Stimulated activated CD8-positive, alpha-beta memory T cell treated with anti-CD3 and anti-CD28 coated beads, Interleukin-12 subunit alpha, Interleukin-12 subunit beta, amount 100 ng/mL, for 4 hours (primary cell): Measurements from ENCODE around the gene GDF2.

Experiments
- DNase-seq: peaks from one replicate; pipeline ENCODE4 v3.0.0-alpha.2; 2020; ENCODE audit warnings: low read depth

GDF2 gene

GRCh38 chr10:47322300-47323061 is at the start of gene GDF2:
Gene GDF2, plus strand, starts transcription at chr10:47322454. Its CDS starts 215 bp downstream, at chr10:47322669.
- no peak for DNase-seq

GRCh38 chr10:47276071-47276470 is 46.2 kb upstream of the GDF2 start:
- DNase-seq, result no peak

- no peak for DNase-seq
Measured at GRCh38 chr10:47276576-47277351, 45.5 kb upstream of the GDF2 start.

DNA sequence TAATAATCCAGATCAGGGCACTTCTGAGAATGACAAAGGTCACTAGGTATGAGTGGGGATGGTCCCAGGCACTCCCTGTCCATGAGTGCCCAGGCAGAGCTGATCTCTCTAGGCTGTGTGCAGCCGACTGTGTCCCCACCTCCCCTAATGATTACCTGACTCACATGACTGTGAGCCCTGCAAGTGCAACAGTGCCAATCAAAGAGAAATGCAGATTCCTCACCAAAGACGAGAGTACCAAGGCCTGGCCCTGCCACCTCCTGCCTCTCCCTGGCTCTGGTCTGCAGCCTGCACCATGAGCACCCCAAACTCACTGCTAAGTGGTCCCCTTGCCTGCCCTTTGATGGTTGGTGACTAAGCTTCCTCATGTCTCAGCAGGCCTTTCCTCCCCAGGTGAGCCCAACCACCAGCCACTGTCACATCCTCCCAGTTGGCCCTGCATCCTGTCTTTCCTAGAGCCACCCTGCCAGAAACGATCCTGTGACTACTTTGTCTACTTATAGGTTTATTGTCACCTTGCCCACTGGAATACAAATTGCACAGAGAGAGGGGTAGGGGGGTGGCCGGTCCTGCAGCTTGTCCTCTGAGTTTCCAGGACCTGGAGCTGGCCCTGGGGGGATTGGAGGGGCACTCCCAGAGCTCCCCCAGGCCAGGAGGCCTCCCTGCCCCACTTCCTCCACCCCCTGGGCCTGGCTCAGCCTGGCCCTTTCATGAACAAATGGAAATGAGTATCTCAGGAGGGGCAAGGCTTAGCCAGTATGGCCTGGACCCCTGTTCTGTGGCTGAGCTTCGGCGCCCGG is 44.7 kb upstream of the GDF2 start:
- DNase-seq, result no peak

DNA sequence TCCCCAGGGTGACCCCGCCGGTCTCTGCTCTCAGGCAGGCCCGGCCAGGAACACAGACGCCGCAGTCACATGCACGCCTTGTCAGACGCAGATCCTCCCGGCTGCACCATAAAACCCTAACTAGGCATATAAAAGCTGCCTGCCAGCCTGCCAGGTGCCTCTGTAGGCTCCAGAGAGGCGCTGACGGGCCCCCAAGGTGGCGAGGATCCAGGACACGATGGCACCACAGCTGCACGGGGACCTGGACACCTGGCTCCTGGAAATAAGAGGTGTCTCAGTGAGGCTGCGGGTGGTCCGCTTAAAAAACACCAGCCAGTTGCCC is 44.1 kb upstream of the GDF2 start:
- DNase-seq, result no peak

GRCh38 chr10:47278720-47279119 is 43.5 kb upstream of the GDF2 start:
- DNase-seq, result no peak

DNA sequence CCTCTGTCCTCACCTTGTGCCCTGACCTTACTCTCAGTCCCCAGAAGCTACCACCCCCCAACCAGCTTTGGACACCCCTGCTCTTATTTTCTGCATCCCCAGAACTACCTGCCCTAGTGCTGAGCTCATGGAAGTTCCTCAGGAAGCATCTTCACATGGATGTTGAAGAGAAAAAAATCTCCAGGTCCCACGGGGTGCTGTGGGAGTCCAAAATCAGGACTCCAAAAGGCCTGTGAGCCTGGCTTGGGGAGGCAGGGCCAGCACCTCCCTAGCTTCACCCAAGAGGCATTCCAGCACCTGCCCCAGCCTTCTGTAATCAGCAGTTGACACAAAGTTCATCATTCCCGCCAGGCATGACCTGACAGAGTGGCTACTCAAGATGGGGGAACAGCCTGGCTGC is 43.0 kb upstream of the GDF2 start:
- DNase-seq, result no peak

DNA sequence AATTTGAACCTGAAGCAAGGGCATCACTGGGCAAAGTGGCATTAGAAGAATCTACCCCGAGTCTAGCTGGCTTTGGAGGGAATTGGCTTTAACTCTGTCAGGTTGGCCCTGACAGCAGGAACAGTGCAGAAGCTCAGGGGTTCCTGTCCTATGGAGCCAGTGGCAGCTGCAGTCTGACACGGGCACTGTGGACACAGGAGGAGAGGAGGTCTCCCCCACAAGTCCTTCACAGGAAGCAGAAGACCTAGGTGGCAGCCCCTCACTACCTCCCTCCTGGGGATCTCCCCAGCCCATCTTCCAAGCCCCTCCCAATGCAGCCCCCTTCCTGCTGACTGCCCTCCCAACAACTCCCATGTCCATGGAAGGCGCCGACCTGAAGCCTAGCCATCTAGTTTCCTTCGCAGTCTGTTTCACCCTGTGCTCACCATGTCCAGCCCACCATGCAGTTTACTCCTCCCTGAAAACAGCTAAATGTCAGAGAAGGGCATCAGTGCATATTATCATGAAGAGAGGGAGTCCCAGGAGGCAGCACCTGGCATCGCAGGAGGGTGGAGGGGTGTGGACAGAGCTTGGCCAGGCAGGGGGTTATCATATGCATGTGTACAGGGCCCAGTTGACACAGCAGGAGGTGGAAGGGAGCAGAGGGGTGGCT is 40.1 kb upstream of the GDF2 start:
- no peak for DNase-seq

- DNase-seq, result no peak
Measured at GRCh38 chr10:47282657-47283018, 39.6 kb upstream of the GDF2 start.

GRCh38 chr10:47283101-47283630 is 39.1 kb upstream of the GDF2 start:
- DNase-seq, result no peak

GRCh38 chr10:47283848-47284247 is 38.4 kb upstream of the GDF2 start:
- DNase-seq, result no peak

- DNase-seq, result no peak
Measured at GRCh38 chr10:47285381-47286115, 36.7 kb upstream of the GDF2 start.

DNA sequence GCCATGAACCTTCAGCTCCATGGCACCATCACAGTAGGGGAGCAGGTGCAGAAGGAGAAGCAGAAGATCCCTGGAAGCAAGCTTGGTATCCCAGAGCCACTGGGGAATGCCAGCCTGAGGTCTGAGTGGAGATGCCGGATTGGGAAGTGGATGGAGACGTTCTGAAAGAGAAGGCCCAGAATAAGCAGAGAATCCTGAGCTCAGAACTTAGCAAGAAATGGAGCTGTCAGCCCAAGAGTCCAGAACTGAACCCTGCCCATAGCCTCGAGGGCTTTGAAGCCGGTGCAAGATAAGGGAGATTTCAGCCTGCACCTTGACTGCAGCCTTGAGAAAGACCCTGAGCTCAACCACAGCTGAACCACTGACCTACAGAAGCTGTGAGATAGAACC is 36.1 kb upstream of the GDF2 start:
- no peak for DNase-seq

DNA sequence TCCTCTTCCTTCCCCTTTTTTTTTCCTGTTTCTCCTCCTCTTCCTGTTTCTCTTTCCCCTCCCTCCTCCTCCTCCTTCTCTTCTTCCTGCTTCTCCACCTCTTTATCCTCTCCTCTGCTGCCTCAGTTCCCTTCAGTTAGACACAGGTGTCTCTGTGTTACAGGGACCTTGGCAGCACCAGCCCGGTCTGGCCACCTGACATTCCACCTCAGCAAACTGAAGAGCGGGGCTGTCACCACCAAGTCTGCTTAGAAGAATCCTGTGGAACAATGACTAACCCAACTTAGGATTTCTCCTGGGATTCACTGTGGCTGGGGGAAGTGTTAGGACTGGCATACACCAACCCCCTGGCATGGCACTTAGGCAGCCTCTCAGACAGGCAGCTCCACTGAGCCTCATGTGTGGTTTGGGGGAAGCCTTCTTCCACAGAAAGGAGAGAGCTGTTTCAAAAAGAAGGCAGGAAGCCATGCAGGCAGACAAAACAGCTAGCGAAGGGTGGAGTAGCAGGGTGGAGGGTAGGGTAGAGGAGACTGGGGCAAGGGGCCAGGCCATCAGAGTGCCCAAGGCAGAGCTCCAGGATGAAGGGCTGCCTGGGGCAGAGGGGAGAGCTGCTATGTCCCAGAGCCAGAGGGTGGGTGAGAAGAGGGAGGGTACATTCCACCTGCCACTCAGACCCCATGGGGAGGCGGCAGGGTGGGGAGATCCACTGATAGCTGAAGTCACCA is 35.5 kb upstream of the GDF2 start:
- DNase-seq, result no peak

GRCh38 chr10:47287365-47287802 is 34.9 kb upstream of the GDF2 start:
- no peak for DNase-seq

DNA sequence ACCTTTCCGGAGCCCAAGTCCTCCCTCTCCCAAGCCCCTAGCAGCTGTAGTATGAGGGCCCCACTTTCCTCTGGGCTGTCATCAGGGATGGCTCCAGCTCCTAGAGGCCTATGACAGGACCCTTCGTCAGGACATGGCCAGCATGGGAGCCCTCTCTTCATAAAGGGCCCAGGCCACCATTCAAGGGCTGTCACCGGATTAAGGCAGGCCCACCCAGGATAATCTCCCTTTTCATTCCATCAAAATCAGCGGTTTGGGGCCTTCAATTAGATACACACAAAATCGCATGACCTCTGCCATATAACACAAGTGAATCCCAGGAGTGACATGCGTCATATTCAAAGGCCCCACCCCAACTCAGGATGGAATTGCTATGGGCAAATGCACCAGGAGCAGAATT is 34.4 kb upstream of the GDF2 start:
- no peak for DNase-seq

DNA sequence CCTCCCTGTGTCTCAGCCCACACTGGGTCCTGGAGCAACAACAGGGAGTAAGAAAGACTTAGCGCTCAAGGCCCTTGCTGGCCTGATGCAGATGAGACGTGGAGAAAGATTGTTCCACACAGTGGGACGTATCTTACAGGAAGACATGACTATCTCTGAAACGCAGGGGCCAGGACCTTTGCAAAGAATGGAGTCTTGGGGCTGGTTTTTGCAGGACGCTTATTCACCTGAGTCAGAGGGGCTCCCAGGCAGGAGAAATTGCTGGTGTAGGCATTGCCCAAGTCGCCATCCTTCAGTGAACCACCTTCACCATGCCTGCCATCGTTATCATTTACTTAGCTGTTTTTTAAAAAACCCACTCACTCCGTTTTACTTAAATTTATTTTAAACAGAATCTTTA is 34.0 kb upstream of the GDF2 start:
- DNase-seq, result no peak

DNA sequence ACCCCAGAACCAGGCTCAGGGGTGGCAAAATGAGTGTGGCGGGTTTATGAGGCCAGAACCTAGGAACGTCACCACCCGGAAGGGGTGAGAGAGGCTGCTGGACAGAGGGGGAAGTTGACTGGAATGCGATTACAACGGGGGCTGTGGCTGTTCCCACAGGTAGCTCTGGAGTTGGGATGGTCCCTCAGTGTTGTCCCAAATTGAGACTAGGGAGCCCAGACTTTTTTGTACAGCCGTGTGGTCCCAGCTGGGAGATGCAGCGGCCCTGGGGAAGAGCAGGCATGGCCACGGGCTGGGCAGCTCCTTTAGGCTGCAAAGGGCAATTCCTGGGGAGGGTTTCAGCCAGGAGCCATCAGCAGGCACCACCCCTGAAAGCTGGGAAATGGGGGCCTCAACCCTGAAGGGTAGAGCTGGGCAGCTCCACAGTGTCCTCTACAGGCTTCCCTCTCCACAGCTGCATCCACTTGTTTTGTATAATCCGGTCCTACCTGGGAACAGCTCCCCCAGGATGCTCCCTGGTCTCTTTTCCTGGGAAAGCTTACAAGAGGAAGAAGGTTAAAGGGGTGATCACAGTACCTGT is 33.2 kb upstream of the GDF2 start:
- DNase-seq, result no peak

DNA sequence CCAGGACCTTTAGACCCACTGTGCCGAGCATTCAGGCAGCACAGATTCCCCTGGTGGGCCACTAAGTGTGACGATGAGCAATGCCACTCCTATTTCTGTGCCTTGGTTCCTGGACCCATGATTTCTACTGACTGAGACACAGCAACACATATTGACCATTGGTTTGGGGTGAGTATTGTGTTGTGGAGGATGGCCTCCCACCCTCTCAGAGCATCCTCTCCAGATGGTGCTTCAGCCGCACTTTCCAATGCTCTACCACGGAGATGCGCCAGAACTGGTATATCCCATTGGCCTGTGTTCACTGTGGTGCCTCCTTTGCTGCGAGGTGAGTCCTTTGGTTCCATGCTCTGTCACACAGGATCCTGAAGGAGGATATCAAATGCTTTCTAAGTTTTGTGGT is 32.3 kb upstream of the GDF2 start:
- DNase-seq, result no peak

DNA sequence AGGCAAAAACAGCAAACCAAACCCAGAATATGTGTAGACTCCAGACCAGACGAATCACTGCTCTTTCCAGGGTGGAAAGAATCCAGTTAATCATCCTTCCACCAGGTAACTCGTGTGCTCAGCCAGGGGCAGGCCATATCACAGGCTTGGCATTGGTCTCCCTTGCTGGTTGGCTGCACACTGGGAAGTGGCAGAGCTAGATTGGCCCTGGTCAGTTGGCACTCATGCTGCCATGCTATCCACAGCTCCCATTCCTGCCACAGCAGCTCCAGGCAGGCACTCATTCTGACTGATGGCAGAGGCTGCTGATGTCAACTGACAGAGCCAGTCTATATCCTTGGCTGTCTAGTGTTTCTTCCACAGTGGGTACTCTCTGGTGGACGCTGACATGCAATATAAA is 31.9 kb upstream of the GDF2 start:
- DNase-seq, result no peak
